ENCODE data around the gene FAM98B. TPM values are rescaled to one million over a fixed set of nuclear protein-coding genes. Genes with fewer than 3 reads are reported as not detected.
A peak's percentile ranks its signal among the peaks of the same experiment; 100 is the strongest.

The FAM98B gene
- total and polyA plus RNA-seq, 2 experiments from 2014 or later, result 10.1 to 32.5 TPM

GRCh38 chr15:38414357-38414756 lies 39.6 kb upstream of the FAM98B start:
- no peaks in the 10 kb centered on the region for H3K36me3 ChIP-seq (ENCODE audit: insufficient read depth)
- no peaks in the 10 kb centered on the region for H3K9me2 ChIP-seq (ENCODE audit: insufficient read depth)
- Mint-ChIP-seq H3K36me3 (ENCODE audit: low read depth) (no peaks in the 10 kb centered on the region), H3K4me1 (no peaks in the 10 kb centered on the region), H3K4me3 (no peak overlapping the region), H3K27ac (no peak overlapping the region), H3K9me3 (no peaks in the 10 kb centered on the region), H3K27me3 (ENCODE audit: insufficient read depth, low read depth, poor library complexity) (no peaks in the 10 kb centered on the region)
- DNase-seq (ENCODE audit: low spot score) (peak; percentile 81), ATAC-seq (peak; percentile 99)
- H4K20me1 ChIP-seq (replicated peaks; ENCODE audit: insufficient read depth), result no peaks in the 10 kb centered on the region
- no peaks in the 10 kb centered on the region for H3K27me3 ChIP-seq (ENCODE audit: insufficient read depth)
- TF ChIP-seq CREB1 (CRISPR knock-in tag; IDR thresholded peaks at IDR 0.05; ENCODE audit: low read depth), result no peak
- TF ChIP-seq CTCF (conservative IDR thresholded peaks at IDR 0.05; ENCODE audit: low read depth in 2 of 2), result peak; percentile 74 to 90
- H3K4me1 ChIP-seq (ENCODE audit: insufficient read depth), result no peaks in the 10 kb centered on the region
- no peaks in the 10 kb centered on the region for H3F3A ChIP-seq (replicated peaks; ENCODE audit: low read depth)
- peak overlapping the region; percentile 84; the same call in 1 of the 2 replicates for H2AFZ ChIP-seq
- no peak overlapping the region for H3K4me2 ChIP-seq
- H3K4me3 ChIP-seq, result no peak overlapping the region
- no peak overlapping the region for H3K27ac ChIP-seq (ENCODE audit: low read depth)
- no peaks in the 10 kb centered on the region for H3K79me2 ChIP-seq (replicated peaks; ENCODE audit: insufficient read depth)

- Mint-ChIP-seq H3K4me1 (no peaks in the 10 kb centered on the region), H3K36me3 (ENCODE audit: low read depth) (no peaks in the 10 kb centered on the region), H3K27me3 (ENCODE audit: insufficient read depth, low read depth, poor library complexity) (peaks cover 2% of the 10 kb centered on the region), H3K9me3 (no peaks in the 10 kb centered on the region), H3K4me3 (no peak overlapping the region), H3K27ac (no peak overlapping the region)
- Histone ChIP-seq H3K27ac (ENCODE audit: low read depth) (no peak overlapping the region), H2AFZ (no peak overlapping the region; the same call in 1 of the 2 replicates), H3K27me3 (ENCODE audit: insufficient read depth) (no peaks in the 10 kb centered on the region), H3K4me1 (ENCODE audit: insufficient read depth) (no peaks in the 10 kb centered on the region), H3K4me3 (no peak overlapping the region), H3K36me3 (ENCODE audit: insufficient read depth) (no peaks in the 10 kb centered on the region), H3K79me2 (replicated peaks; ENCODE audit: insufficient read depth) (no peaks in the 10 kb centered on the region), H3K4me2 (no peak overlapping the region), H3F3A (replicated peaks; ENCODE audit: low read depth) (no peaks in the 10 kb centered on the region), H3K9me2 (ENCODE audit: insufficient read depth) (no peaks in the 10 kb centered on the region), H4K20me1 (replicated peaks; ENCODE audit: insufficient read depth) (no peaks in the 10 kb centered on the region)
- ATAC-seq, result no peak
- no peak for DNase-seq (ENCODE audit: low spot score)
- TF ChIP-seq REST (IDR thresholded peaks at IDR 0.05; ENCODE audit: unreplicated experiment), result no peak
- TF ChIP-seq ZNF114 (CRISPR knock-in tag; IDR thresholded peaks at IDR 0.05), result no peak
- no peak for TF ChIP-seq EZH2phosphoT487 (IDR thresholded peaks at IDR 0.05; ENCODE audit: unreplicated experiment)
- TF ChIP-seq ETS1 (IDR thresholded peaks at IDR 0.05), result no peak
- no peak for TF ChIP-seq CREB1 (CRISPR knock-in tag; IDR thresholded peaks at IDR 0.05; ENCODE audit: low read depth)
- TF ChIP-seq ZNF462 (CRISPR knock-in tag; IDR thresholded peaks at IDR 0.05), result no peak
These were observed 32.7 kb upstream of the FAM98B start for GRCh38 chr15:38421069-38421690.

Data from GM23338 (cell line).